ENCODE measurements around the gene NNMT. TPM values are rescaled to one million over a fixed set of nuclear protein-coding genes. Genes with fewer than 3 reads are reported as not detected.

The NNMT gene
- total RNA-seq, 1 donor from 2014 or later: 72.9 TPM

GRCh38 chr11:114297806-114298709 lies 1.9 kb downstream of the NNMT start:
- DNase-seq (ENCODE audit: low spot score): no peak
- intact Hi-C loops (cut with DNase I): loop anchor here (10.0 kb wide), 1 partner anchor 107 kb away; the partner anchor contains the start of genes C11orf71 and RBM7

DNA sequence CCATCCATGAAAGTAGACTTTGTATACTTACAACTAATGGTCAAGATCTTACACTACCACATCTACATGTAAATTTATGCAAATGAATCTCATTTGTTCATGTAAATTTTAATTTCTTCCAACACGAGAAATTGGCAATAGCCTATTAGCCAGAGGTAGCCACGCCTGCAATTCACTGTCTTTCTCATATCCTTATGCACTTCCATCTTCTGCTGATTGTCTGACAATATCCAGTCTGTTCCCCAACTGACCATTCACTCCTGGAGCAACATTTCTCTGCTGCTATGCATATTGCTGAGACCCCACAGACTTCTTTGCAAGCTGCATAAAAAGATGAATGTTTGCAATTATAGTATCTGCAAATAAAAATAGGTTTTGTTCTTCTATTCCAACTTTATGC lies 2.5 kb downstream of the NNMT start:
- intact Hi-C loops (cut with DNase I): loop anchor here (10.0 kb wide), 1 partner anchor 106 kb away; the partner anchor contains the start of genes C11orf71 and RBM7
- no peak for DNase-seq (ENCODE audit: low spot score)

DNA sequence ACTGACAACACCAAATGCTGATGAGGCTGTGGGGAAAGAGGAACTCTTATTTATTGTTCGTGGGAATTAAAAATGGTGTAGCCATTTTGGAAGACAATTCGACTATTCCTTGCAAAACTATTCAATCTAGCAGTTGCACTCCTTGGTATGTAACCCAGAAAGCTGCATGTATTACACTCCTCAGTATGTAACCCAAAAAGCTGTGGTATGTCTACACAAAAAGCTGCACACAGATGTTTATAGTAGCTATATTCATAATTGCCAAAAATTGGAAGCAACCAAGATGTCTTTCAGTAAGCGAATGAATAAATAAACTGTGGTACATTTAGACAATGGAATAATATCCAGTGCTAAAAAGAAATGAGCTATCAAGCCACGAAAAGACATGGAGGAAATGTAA lies 4.9 kb downstream of the NNMT start:
- intact Hi-C loops (cut with DNase I): no loop called here
- no peak for DNase-seq (ENCODE audit: low spot score)

- DNase-seq (ENCODE audit: low spot score): no peak
- intact Hi-C loops (cut with DNase I): no loop called here
These were observed 5.7 kb downstream of the NNMT start for GRCh38 chr11:114301927-114302326.

DNA sequence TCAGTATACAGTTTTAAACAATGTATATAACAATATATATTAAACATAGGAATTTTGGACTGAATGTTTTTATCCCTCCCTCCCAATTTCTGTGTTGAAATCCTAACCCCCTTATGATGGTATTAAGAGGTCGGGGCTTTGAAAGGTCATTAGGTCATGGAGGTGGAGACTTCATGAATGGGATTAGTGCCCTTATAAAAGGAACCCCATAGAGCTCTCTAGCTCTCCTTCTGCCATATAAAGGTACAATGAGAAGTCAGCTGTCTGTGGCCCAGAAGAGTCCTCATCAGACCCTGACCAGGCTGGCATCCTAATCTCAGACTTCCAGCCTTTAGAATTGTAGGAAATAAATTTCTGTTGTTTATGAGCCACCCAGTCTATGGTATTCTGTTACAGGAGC lies 6.5 kb downstream of the NNMT start:
- intact Hi-C loops (cut with DNase I): no loop called here
- no peak for DNase-seq (ENCODE audit: low spot score)

- no peak for DNase-seq (ENCODE audit: low spot score)
- intact Hi-C loops (cut with DNase I): no loop called here
These were observed 7.9 kb downstream of the NNMT start for GRCh38 chr11:114304065-114304464.

DNA sequence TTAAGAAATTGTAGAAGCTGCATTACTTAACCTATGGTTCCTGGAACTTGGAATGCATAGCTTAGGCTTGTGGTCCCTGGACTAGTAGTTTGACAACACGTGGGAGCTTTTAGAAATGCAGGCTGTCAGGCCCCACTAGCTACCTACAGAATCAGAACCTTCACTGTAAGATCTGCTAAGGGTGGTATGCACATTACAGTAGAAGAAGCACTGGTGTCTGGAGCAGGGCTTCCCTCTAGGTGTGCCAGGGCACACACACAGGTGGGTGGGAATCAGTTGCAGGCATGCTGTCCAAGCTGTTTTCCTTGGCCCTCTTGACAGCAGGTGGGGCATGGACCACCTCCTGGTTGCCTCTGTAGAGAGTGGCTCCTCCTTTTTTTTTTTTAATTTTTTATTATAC lies 8.8 kb downstream of the NNMT start:
- intact Hi-C loops (cut with DNase I): no loop called here

DNA sequence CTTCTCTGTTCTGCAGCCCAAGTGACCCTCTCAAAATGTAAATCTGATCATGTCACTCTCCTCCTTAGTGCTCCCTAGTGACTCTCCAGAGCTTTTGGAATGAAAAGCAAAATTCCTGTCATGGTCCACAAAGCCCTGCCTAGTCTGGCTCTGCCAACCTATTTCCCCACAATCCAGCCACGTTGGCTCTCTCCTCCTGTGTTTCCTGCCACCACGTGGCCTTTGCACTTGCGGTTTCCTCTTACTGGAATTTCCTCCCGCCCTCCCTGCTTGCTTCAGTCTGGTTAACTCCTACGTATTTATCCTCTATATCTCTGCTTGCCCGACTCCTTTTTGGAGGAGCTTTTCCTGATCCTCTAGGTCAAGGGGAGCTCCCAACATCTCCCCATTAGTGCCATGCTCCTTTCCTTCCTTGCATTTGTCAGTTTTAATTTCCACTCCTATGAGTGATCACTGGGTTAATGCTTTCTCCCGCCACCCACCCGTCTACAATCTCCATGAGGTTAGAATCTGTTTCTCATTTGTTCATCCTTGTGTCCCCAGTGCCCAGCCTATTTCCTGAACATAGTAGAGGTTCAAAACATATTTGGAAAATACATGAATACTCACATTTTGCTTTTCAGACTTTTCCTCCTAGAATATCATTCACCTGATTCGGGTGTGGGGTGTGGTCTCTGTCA lies 11.5 kb downstream of the NNMT start:
- intact Hi-C loops (cut with DNase I): no loop called here
- peak; percentile 80 for DNase-seq (ENCODE audit: low spot score)

More for the DNA sequence above, 8.8 kb downstream of the NNMT start:
- no peak for DNase-seq (ENCODE audit: low spot score)

DNA sequence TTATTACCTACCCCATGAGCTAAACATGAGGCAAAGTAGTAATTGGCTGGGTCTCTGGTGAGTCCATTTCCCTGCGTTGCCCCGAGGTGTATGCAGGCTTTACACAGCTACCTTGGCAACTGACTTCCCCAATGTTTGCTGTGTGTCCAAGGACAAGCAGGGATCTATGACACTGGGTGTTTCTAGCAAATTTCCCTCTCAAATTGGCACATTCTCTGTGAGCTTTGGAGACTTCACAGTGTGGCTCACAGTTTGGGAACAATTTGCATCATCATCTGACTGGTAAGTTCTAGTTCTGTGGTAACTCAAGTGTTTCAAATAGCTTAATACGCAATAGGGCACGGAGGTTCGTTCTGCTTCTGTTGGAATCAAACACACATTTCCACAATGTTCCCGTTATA lies 12.5 kb downstream of the NNMT start:
- intact Hi-C loops (cut with DNase I): no loop called here
- DNase-seq (ENCODE audit: low spot score): no peak

DNA sequence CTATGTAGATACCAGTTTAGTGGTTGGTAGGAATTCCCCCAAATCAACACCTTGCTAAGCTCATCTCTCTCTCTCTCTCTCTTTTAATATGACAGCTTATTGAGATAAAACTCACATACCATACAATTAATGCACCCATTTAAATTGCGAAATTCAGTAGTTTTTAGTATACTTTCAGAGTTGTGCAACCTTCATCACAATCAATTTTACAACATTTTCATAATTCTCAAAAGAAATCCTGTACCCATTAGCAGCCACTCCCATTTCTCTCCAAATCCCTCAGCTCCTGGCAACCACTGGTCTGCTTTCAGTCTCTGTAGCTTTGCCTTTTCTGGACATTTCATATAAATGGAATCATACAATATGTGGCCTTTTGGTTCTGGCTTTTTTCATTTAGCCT lies 13.3 kb downstream of the NNMT start:
- DNase-seq (ENCODE audit: low spot score): no peak
- intact Hi-C loops (cut with DNase I): no loop called here

DNA sequence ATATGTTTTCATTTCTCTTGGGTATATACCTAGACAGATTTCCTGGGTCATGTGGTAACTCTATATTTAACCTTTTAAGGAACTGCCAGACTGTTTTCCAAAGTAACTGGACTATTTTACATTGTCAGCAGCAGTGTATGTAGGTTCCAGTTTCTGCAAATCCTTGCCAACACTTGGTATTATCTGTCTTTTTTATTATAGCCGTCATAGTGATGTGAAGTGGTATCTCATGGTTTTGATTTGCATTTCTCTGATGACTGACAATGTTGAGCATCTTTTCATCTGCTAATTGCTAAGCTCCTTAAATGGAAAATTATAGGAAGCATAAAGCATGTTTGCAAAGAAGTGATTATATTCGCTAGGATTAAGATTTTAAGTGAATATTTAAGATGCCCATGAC lies 13.9 kb downstream of the NNMT start:
- no peak for DNase-seq (ENCODE audit: low spot score)
- intact Hi-C loops (cut with DNase I): no loop called here

GRCh38 chr11:114311946-114312345 lies 15.7 kb downstream of the NNMT start:
- DNase-seq (ENCODE audit: low spot score): no peak
- intact Hi-C loops (cut with DNase I): no loop called here

DNA sequence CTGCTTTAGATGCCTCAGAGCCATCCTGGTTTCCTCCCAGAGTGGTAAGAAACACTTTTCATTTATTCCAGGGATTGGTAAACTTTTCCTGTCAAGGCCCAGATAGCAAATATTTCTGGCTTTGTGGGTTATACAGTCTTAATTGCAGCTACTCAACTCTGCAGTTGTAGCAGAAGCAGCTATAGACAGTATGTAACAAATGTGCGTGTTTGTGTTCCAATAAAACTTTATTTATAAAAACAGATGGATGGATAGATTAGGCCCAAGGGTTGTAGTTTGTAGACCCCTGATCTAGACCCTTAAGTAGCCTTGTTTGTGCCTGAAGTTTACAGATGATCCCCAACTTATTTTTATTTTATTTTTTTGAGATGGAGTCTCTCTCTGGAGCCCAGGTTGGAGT lies 17.9 kb downstream of the NNMT start:
- intact Hi-C loops (cut with DNase I): no loop called here
- DNase-seq (ENCODE audit: low spot score): no peak

GRCh38 chr11:114315749-114316368 lies 19.7 kb downstream of the NNMT start:
- intact Hi-C loops (cut with DNase I): loop anchor here (5.0 kb wide), 1 partner anchor 34 kb away; no protein-coding TSS in a partner anchor
- DNase-seq (ENCODE audit: low spot score): no peak

GRCh38 chr11:114316980-114317786 lies 21.0 kb downstream of the NNMT start:
- no peak for DNase-seq (ENCODE audit: low spot score)
- intact Hi-C loops (cut with DNase I): loop anchor here (5.0 kb wide), 1 partner anchor 35 kb away; no protein-coding TSS in a partner anchor

DNA sequence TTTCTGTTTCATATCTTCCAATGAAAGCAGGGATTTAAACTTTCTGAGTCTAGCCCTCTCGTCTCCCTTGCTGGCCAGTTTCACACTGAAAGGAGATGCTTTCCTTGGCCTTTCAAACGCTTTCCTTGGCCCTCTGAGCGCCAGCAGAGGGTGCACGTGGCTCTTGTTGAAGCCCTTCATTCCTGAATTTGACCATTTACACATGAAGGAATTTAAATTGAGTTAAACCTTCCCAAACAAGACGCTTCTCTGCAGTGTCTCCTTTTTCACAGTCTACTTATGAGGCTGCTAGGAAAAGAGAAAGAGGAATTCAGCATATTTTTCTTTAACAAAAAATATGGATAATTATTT lies 21.6 kb downstream of the NNMT start:
- no peak for DNase-seq (ENCODE audit: low spot score)
- intact Hi-C loops (cut with DNase I): loop anchor here (5.0 kb wide), 1 partner anchor 35 kb away; no protein-coding TSS in a partner anchor

DNA sequence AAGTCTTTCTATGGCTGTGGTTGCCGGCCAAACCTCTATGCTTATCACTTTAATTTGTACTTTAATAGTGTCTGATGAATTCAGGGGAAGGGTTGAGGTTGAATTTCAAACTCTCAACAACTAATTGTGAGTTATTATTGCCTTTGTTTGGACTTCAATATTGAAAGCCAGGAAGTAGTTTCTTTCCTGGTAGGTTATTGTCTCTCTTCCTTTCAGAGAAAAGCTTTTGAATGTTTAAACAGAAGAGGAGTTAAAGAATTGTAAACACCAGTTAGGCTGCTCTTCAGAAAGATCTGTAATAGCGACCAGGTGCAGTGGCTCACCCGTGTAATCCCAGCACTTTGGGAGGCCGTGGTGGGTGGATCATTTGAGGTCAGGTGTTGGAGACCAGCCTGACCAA lies 22.2 kb downstream of the NNMT start:
- no peak for DNase-seq (ENCODE audit: low spot score)
- intact Hi-C loops (cut with DNase I): loop anchor here (5.0 kb wide), 1 partner anchor 36 kb away; no protein-coding TSS in a partner anchor

DNA sequence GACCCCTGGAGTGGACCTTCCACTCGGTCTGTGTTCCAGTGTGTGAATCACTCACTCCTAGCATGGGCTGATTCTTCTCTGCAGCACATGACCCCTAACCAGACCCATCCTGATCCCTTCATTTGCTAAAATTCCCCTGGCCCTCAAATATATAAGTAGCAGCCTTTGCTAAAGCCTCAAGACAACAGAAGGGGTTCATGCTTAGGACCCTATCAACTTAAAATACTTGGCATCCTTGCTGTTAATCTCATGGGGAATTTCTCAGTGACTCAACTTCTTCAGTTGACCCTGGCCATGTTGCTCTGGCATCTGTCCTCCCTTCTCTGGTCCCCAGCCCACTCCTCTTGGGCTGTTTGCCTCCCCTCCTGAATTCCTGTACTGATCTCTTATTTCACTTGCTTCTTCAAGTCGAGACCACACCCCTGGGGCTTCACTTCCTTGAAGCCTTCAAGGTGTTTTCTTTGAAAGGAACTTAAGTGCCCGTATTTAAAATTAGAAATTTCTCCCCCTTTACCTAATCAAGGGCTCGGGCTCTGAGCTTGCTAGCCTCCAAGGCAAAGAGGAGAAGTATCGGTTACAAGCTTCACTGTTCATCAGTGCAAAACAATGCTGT lies 23.6 kb downstream of the NNMT start:
- intact Hi-C loops (cut with DNase I): loop anchor here (5.0 kb wide), 1 partner anchor 38 kb away; no protein-coding TSS in a partner anchor
- DNase-seq (ENCODE audit: low spot score): no peak

Measured in cardiac septum (tissue), 1 donor.